PFSK-1 (cell line): Measurements from ENCODE around the gene KLHL5.

Source experiments
- FOXP2 ChIP-seq: optimal IDR thresholded peaks from 2 replicates; pipeline ENCODE3; 2011; ENCODE audit warnings: borderline replicate concordance, control low read depth, inconsistent platforms; ENCODE audit not compliant: insufficient read depth; ENCODE audit errors: extremely low read length, extremely low read depth
- POLR2AphosphoS5 ChIP-seq: IDR thresholded peaks from 2 replicates; pipeline ENCODE4 v1.6.1; 2012; ENCODE audit warnings: low read depth, mild to moderate bottlenecking, control low read depth, low read length, moderate library complexity
- SIN3A ChIP-seq: IDR thresholded peaks from 2 replicates; pipeline ENCODE4 v1.6.1; 2012; ENCODE audit warnings: mild to moderate bottlenecking, low read length, moderate library complexity, borderline replicate concordance; ENCODE audit not compliant: insufficient read depth
- TAF1 ChIP-seq: IDR thresholded peaks from 2 replicates; pipeline ENCODE4 v1.6.1; 2012; ENCODE audit warnings: low read length, control low read depth, borderline replicate concordance; ENCODE audit not compliant: insufficient read depth
- TF ChIP-seq, protein P1 (sequence below), 2 experiments: IDR thresholded peaks; 2 replicates each; pipeline versions ENCODE4 v1.6.1 to v1.8.0; 2011 to 2012; ENCODE audit warnings: low read depth in 2 of 2, low read length in 2 of 2, control low read depth in 1 of 2, inconsistent platforms in 1 of 2, mild to moderate bottlenecking in 1 of 2, moderate library complexity in 1 of 2; ENCODE audit not compliant: insufficient read depth in 1 of 2

KLHL5 gene

DNA sequence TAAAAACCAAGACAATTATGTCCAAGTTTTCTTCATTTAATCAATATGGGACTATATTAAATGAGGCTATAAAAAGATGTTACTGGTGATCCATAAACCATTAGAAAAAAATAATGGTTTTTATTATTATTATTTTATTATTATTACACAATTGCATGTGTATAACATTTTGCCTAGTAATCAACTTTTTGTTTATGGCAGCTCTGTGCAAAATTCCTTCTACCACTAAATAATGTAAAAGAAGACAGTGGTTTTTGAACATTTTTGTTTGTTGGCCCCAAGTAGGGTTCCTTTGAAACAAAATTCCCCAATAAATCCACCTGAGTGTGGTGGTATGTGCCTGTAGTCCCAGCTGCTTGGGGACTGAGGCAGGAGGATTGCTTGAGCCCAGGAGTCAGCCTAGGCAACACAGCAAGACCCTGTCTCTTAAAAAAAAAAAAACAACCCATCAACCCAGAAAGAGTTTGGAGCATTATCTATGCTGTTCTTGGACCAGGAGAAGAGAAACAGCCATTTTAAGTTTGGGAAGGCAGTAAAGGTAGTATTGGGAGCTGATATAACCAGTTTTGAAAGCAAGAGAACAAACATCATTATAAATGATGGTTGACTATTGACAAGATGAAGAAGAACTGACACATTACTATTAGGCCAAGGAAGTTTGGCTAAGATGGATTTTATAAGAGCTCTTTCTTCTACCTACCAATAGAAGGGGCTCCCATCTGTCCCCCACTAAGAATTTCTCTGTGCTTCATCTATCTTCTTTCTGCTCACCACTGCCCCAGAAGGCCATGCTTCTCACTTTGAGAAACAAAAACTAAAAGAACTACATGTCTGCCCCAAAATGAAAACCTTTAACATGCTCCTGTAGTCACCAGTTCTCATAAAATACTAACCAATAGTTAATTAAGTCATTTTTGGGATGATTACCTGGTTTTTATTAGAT lies 32.0 kb upstream of the KLHL5 start:
- TF ChIP-seq POLR2AphosphoS5 (no peak), FOXP2 (no peak), TAF1 (no peak), SIN3A (no peak)
- TF ChIP-seq, protein P1, sequence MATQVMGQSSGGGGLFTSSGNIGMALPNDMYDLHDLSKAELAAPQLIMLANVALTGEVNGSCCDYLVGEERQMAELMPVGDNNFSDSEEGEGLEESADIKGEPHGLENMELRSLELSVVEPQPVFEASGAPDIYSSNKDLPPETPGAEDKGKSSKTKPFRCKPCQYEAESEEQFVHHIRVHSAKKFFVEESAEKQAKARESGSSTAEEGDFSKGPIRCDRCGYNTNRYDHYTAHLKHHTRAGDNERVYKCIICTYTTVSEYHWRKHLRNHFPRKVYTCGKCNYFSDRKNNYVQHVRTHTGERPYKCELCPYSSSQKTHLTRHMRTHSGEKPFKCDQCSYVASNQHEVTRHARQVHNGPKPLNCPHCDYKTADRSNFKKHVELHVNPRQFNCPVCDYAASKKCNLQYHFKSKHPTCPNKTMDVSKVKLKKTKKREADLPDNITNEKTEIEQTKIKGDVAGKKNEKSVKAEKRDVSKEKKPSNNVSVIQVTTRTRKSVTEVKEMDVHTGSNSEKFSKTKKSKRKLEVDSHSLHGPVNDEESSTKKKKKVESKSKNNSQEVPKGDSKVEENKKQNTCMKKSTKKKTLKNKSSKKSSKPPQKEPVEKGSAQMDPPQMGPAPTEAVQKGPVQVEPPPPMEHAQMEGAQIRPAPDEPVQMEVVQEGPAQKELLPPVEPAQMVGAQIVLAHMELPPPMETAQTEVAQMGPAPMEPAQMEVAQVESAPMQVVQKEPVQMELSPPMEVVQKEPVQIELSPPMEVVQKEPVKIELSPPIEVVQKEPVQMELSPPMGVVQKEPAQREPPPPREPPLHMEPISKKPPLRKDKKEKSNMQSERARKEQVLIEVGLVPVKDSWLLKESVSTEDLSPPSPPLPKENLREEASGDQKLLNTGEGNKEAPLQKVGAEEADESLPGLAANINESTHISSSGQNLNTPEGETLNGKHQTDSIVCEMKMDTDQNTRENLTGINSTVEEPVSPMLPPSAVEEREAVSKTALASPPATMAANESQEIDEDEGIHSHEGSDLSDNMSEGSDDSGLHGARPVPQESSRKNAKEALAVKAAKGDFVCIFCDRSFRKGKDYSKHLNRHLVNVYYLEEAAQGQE (IDR thresholded peaks at IDR 0.05; ENCODE audit: insufficient read depth in 1 of 2, low read depth in 2 of 2, low read length in 2 of 2), result no peak

DNA sequence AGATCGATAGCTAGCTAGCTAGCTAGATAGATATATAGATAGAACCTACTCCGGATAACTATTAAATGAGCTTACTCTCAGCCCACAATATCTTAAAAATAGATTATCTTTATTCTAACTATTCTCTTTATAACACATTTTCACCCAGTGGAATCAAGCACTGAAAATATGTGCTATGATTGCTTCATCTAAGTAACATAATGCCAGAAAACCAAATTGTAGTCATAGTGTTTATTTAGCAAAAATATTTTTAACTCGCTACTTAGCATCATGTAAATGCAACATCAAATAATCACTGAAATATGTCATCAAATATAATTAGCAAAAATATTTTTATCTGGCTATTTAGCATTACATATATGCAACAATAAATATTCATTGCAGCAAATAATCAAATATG lies 31.3 kb upstream of the KLHL5 start:
- TF ChIP-seq SIN3A, result no peak
- no peak for TF ChIP-seq POLR2AphosphoS5
- TF ChIP-seq TAF1, result no peak
- TF ChIP-seq FOXP2, result no peak
- TF ChIP-seq, protein P1 (IDR thresholded peaks at IDR 0.05; ENCODE audit: insufficient read depth in 1 of 2, low read depth in 2 of 2, low read length in 2 of 2), result no peak

DNA sequence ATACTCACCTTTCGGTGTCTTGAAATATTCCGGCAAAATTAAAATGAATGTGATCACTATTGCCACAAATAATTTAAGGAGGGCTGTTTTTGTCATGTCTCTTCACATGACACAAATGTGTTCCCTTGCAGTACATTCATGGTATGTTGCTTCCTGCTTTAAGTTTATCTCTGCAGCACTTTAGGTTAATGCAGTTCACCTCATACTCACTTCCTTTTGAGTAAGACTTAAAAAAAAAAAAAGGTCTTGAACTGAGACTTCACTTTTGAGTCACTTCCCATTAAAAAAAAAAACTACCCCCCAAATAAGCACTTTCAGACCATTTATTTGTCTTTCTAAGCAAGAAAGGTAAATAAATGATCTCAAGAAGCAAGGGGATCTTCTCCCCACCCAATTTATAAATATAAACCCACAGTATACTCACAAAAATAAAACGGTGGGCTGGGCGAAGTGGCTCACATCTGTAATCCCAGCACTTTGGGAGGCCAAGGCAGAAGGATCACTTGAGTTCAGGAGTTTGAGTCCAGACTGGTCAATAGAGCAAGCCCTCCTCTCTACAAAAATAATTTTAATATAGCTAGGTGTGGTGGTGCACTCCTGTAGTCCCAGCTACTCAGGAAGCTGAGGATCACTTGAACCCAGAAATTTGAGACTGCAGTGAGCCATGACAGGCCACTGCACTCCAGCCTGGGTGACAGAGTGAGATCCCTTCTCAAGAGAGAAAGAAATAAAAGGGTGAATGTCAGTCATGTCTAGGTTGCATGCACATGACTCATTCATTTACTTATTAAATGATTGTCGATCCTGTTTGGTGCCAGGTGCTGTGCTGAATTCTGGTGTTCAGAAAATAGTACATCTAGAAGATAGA lies 29.6 kb upstream of the KLHL5 start, which contains the start of gene TMEM156:
TSS of gene TMEM156 (minus strand) at position 192 of the 868 bp plus-strand sequence. CDS start at position 96, 96 bp downstream.
- TF ChIP-seq POLR2AphosphoS5 (no peak), FOXP2 (no peak), SIN3A (no peak), TAF1 (no peak)
- TF ChIP-seq, protein P1 (IDR thresholded peaks at IDR 0.05; ENCODE audit: insufficient read depth in 1 of 2, low read depth in 2 of 2, low read length in 2 of 2), result no peak

DNA sequence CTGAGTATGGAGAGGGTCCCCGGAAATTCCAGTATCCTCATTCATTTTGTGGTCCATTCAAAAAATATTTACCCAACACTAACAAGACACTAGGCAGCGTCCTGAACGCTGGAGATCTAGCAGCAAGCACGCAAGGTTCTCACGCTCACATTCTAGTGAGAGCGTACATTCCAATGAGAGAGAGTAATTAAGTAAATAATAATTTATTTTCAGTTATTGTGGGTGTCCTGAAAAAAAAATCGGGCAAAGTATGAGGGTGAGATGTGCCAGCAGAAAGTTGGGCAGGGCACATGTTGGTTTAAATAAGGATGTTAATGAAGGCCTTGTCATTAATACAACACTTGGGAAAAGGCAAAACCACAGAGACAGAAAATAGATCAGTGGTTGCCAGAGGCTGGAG lies 25.9 kb upstream of the KLHL5 start:
- no peak for TF ChIP-seq FOXP2
- TF ChIP-seq, protein P1 (IDR thresholded peaks at IDR 0.05; ENCODE audit: insufficient read depth in 1 of 2, low read depth in 2 of 2, low read length in 2 of 2), result no peak
- TF ChIP-seq TAF1, result no peak
- no peak for TF ChIP-seq POLR2AphosphoS5
